Upper lobe of left lung (tissue), 6 donors: ENCODE results near the gene GJA5. TPM values are rescaled to one million over a fixed set of nuclear protein-coding genes. Genes with fewer than 3 reads are reported as not detected.

Experiments used
- ATAC-seq, 2 donors: fragments of 200-7000 bp; cut with Tn5 transposase; one replicate each; pipeline ENCODE4 v1.9.1; 2022; ENCODE audit warnings: mild to moderate bottlenecking in 2 of 2, moderate library complexity in 2 of 2; ENCODE audit not compliant: low FRiP score in 2 of 2
- DNase-seq, 2 donors: peaks; one replicate each; pipeline ENCODE4 v3.0.0-alpha.2; 2019 to 2020
- H3K27ac ChIP-seq, 4 donors: fragments of 200-600 bp; sonication (generic); one replicate each; pipeline ENCODE4 v1.5.1; 2016 to 2019
- H3K27me3 ChIP-seq, 4 donors: fragments of 200-600 bp; sonication (generic); one replicate each; pipeline ENCODE4 v1.5.1; 2017 to 2019
- H3K36me3 ChIP-seq, 4 donors: fragments of 200-600 bp; sonication (generic); one replicate each; pipeline ENCODE4 v1.5.1; 2016 to 2019
- H3K4me1 ChIP-seq, 4 donors: fragments of 200-600 bp; sonication (generic); one replicate each; pipeline ENCODE4 v1.5.1; 2018 to 2019
- H3K4me3 ChIP-seq, 4 donors: fragments of 200-600 bp; sonication (generic); one replicate each; pipeline ENCODE4 v1.5.1; 2017 to 2019; ENCODE audit warnings: mild to moderate bottlenecking in 2 of 4, moderate library complexity in 1 of 4
- H3K9me3 ChIP-seq, 4 donors: fragments of 200-600 bp; sonication (generic); one replicate each; pipeline ENCODE4 v1.5.1; 2018 to 2019
- CTCF ChIP-seq, 6 experiments: fragments of 450-650 bp in 4 of 6; fragments of 200-600 bp in 2 of 6; sonication (generic) in 2 of 6; IDR thresholded peaks; one replicate each; pipeline ENCODE4 v1.5.1; 2016 to 2019; ENCODE audit warnings: antibody characterized with exemption in 6 of 6
- EP300 ChIP-seq, 4 donors: sonication (generic); formaldehyde crosslinking; IDR thresholded peaks; one replicate each; pipeline ENCODE4 v1.5.1; 2017; ENCODE audit warnings: antibody characterized with exemption in 4 of 4, control low read depth in 2 of 4
- POLR2A ChIP-seq, 4 donors: fragments of 450-650 bp; IDR thresholded peaks; one replicate each; pipeline ENCODE4 v1.5.1; 2016 to 2017; ENCODE audit warnings: antibody characterized with exemption in 4 of 4, mild to moderate bottlenecking in 2 of 4
- POLR2AphosphoS5 ChIP-seq, 2 donors: sonication (generic); formaldehyde crosslinking; IDR thresholded peaks; one replicate each; pipeline ENCODE4 v1.5.1; 2017; ENCODE audit warnings: antibody characterized with exemption in 2 of 2
- WGBS, 2 donors: methylation state at CpG; one replicate each; pipeline ENCODE4 v1.1.5; 2017 to 2018; 5-methylcytosine and 5-hydroxymethylcytosine counted together
- total RNA-seq, 6 donors: library from RNA; depleted of rRNA in 4 of 6; stranded (reverse); fragments of >200 nt in 4 of 6; gene quantifications; one replicate each; pipeline versions ENCODE4 v1.1.0 to v1.2.1, GENCODE V29; 2016 to 2021
- donor health status: DM: no; HTN: no; CAD: no; lungs with moderate emphysema.
- donor health status: DM: no; HTN: yes; CAD: no; lungs with severe emphysema.

GJA5 gene
- total RNA-seq, 6 donors from 2014 or later: 6.3 to 83.5 (median 38.2) TPM

DNA sequence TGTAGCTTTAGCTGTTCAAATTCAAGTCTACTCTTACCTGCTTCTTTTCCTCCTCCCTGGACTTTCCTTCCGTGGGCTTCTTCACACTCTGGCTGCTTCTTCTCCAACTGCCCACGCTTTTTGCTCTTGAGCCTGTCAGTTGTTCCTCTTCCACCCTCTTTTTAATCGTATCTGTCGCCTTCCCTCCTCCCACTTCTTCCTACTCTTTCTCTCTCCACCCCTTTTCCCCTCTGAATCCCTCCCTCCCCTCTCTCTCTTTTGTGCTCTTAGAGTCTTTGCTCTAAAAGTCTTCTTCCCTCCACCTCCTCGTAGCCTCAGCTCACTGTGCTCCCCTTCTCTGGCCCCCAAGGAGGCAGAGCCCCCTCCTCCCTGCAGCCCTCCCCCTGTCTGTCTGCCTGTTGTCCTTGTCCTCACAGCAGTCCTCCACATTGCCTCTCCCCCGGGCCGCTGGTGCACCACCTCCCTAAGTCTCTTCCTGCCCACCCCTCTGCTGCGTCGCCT is 12.9 kb upstream of the GJA5 start:
- Histone ChIP-seq H3K27ac (peak overlapping the region in 3 of 4 donors; percentile 4 to 81 (median 77)), H3K27me3 (no peaks in the 10 kb centered on the region), H3K36me3 (no peaks in the 10 kb centered on the region), H3K9me3 (no peaks in the 10 kb centered on the region), H3K4me1 (peaks cover 13 to 48% (median 21%) of the 10 kb centered on the region in 4 donors), H3K4me3 (peak overlapping the region in 3 of 4 donors; percentile 33 to 50 (median 36))
- WGBS, 2 donors: 28 to 37% methylated on average over 9 of the region's 9 CpGs
- peak in 1 of 2 donors; percentile 15 for DNase-seq
- no peak for ATAC-seq
- TF ChIP-seq POLR2AphosphoS5 (IDR thresholded peaks at IDR 0.05): peak in 1 of 2 donors; percentile 23
- TF ChIP-seq EP300 (IDR thresholded peaks at IDR 0.05): no peak
- TF ChIP-seq CTCF (IDR thresholded peaks at IDR 0.05): no peak
- TF ChIP-seq POLR2A (IDR thresholded peaks at IDR 0.05): no peak

- Histone ChIP-seq H3K4me3 (peak overlapping the region; percentile 2 to 50 (median 34)), H3K4me1 (peaks cover 9 to 47% (median 20%) of the 10 kb centered on the region in 4 donors), H3K36me3 (no peaks in the 10 kb centered on the region), H3K9me3 (no peaks in the 10 kb centered on the region), H3K27ac (peak overlapping the region; percentile 4 to 81 (median 47)), H3K27me3 (no peaks in the 10 kb centered on the region)
- WGBS, 2 donors: 51 to 61% methylated on average over 4 of the region's 4 CpGs
- no peak for ATAC-seq
- no peak for DNase-seq
- TF ChIP-seq POLR2A (IDR thresholded peaks at IDR 0.05) (no peak), POLR2AphosphoS5 (IDR thresholded peaks at IDR 0.05) (no peak), CTCF (IDR thresholded peaks at IDR 0.05) (no peak), EP300 (IDR thresholded peaks at IDR 0.05) (no peak)
Measured at GRCh38 chr1:147772570-147772969, 12.2 kb upstream of the GJA5 start.

DNA sequence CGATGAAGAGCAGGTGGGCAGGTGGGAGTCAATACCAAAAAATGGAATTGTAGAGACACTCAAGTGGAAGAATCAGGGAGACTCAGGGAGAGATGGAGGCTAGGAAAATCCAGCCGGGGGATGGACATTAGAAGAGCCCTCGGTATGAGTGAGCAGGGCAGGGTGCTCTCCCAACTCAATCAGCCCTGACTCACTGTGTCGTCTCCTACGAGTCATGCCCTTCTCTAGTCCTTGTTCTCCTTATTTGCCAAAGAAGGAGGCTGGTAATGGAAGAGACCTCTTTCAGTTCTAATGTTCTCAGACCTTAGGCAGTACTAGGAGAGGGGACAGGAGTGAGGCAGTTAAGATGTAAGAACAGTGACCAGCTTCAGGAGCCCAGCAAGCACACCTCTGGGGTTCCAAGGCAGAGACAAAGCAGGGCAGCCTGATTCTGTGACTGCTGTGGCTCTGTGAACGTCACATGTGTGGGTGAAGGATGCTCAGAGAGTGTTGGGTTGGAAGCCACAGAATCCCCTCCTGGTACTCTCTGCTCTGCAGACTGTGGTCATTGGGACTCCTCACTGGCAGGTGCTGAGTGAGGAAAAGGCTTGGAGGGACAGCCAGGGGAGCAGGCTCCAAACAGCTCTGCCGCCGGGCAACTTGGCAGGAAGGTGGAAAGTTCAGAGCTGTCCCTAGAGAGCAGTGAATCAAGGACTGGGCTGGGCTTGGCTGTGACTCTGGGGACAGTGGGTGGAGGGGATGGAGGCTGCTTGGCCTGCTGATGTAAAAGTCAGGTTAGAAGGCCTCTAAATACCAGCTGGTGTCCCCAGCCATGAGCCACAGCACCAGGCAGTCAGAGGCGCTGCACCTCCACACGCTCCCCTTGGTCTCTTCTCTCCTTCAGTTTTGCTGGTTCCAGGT is 11.1 kb upstream of the GJA5 start:
- TF ChIP-seq EP300 (IDR thresholded peaks at IDR 0.05): no peak
- TF ChIP-seq POLR2A (IDR thresholded peaks at IDR 0.05): no peak
- no peak for TF ChIP-seq CTCF (IDR thresholded peaks at IDR 0.05)
- TF ChIP-seq POLR2AphosphoS5 (IDR thresholded peaks at IDR 0.05): peak in 1 of 2 donors; percentile 30
- WGBS, 2 donors: 53 to 75% methylated on average over 8 to 10 of the region's 10 CpGs
- peak overlapping the region; percentile 42 to 81 (median 70) for H3K27ac ChIP-seq
- peak overlapping the region in 3 of 4 donors; percentile 33 to 50 (median 36) for H3K4me3 ChIP-seq
- H3K9me3 ChIP-seq: no peaks in the 10 kb centered on the region
- H3K4me1 ChIP-seq: peaks cover 9 to 44% (median 22%) of the 10 kb centered on the region in 4 donors
- ATAC-seq (peak in 1 of 2 donors; percentile 41), DNase-seq (no peak)
- no peaks in the 10 kb centered on the region for H3K27me3 ChIP-seq
- no peaks in the 10 kb centered on the region for H3K36me3 ChIP-seq

- Histone ChIP-seq H3K4me3 (no peak overlapping the region), H3K9me3 (no peaks in the 10 kb centered on the region), H3K36me3 (no peaks in the 10 kb centered on the region), H3K27me3 (no peaks in the 10 kb centered on the region), H3K27ac (peak overlapping the region in 3 of 4 donors; percentile 21 to 77 (median 71)), H3K4me1 (peaks cover 12 to 59% (median 24%) of the 10 kb centered on the region in 4 donors)
- 62 to 67% methylated on average over 5 of the region's 5 CpGs for WGBS, 2 donors
- DNase-seq: no peak
- ATAC-seq: no peak
- TF ChIP-seq EP300 (IDR thresholded peaks at IDR 0.05) (no peak), POLR2A (IDR thresholded peaks at IDR 0.05) (no peak), CTCF (IDR thresholded peaks at IDR 0.05) (no peak), POLR2AphosphoS5 (IDR thresholded peaks at IDR 0.05) (peak in 1 of 2 donors; percentile 22)
Measured at GRCh38 chr1:147769106-147769505, 8.7 kb upstream of the GJA5 start.
